ENCODE results near the gene SPNS1.
A peak's percentile ranks its signal among the peaks of the same experiment; 100 is the strongest.

Gene SPNS1

DNA sequence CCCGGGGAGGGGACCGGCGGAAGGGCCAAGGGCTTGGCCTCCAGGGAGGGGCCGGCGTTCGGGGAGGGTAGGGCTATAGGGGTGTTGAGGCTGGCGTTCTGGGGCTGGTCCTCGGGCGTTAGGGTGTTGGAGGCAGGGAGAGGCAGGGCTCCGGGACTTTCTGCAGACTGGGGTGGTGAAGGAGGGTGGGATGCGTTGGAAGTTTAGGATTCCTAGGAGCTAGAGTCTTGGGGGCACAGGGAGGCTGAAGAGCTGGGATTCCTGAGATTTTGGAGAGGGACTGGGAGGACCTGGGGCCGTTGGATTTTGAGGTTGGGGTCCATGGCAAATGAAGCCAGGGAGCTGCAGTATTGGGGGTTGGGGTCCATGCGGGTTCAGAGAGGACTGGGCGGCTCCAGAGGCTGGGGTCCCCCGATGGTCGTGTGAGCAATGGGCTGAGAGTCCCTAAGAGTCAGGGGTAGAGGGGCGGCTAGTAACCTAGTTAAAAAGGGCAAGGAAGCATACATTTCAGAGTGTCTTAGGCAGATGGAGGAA is 23.1 kb upstream of the SPNS1 start:
- DNase-seq (ENCODE audit: extremely low spot score): peak; percentile 39
- TF ChIP-seq FOXM1 (IDR thresholded peaks at IDR 0.05; ENCODE audit: borderline replicate concordance): no peak
- no peak for TF ChIP-seq SP1 (IDR thresholded peaks at IDR 0.05)
- TF ChIP-seq, protein P1, sequence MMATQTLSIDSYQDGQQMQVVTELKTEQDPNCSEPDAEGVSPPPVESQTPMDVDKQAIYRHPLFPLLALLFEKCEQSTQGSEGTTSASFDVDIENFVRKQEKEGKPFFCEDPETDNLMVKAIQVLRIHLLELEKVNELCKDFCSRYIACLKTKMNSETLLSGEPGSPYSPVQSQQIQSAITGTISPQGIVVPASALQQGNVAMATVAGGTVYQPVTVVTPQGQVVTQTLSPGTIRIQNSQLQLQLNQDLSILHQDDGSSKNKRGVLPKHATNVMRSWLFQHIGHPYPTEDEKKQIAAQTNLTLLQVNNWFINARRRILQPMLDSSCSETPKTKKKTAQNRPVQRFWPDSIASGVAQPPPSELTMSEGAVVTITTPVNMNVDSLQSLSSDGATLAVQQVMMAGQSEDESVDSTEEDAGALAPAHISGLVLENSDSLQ (IDR thresholded peaks at IDR 0.05): no peak
- no peak for TF ChIP-seq CTBP1 (IDR thresholded peaks at IDR 0.05; ENCODE audit: borderline replicate concordance)
- TF ChIP-seq NFRKB (IDR thresholded peaks at IDR 0.05): no peak
- TF ChIP-seq ARNT (IDR thresholded peaks at IDR 0.05): no peak
- TF ChIP-seq HDGF (IDR thresholded peaks at IDR 0.05; ENCODE audit: borderline replicate concordance): no peak
- no peak for TF ChIP-seq TARDBP (IDR thresholded peaks at IDR 0.05)
- no peak for TF ChIP-seq L3MBTL2 (conservative IDR thresholded peaks at IDR 0.05)
- TF ChIP-seq LEF1 (IDR thresholded peaks at IDR 0.05; ENCODE audit: borderline replicate concordance): no peak
- no peak for TF ChIP-seq FOXA1 (IDR thresholded peaks at IDR 0.05)
- no peak for TF ChIP-seq ZNF384 (IDR thresholded peaks at IDR 0.05)
- TF ChIP-seq BHLHE40 (IDR thresholded peaks at IDR 0.05; ENCODE audit: borderline replicate concordance): no peak
- no peak for TF ChIP-seq ELF4 (IDR thresholded peaks at IDR 0.05)
- TF ChIP-seq SUZ12 (IDR thresholded peaks at IDR 0.05): no peak
- no peak for TF ChIP-seq FOXK2 (IDR thresholded peaks at IDR 0.05)
- ChIA-PET POLR2A (interaction anchor here (0.8 to 2.6 kb wide), 3 partner anchors 11 to 22 kb away, joined by 3 to 19 read pairs (median 9); partner anchors contain the start of gene SPNS1), CTCF (no interaction called here)

DNA sequence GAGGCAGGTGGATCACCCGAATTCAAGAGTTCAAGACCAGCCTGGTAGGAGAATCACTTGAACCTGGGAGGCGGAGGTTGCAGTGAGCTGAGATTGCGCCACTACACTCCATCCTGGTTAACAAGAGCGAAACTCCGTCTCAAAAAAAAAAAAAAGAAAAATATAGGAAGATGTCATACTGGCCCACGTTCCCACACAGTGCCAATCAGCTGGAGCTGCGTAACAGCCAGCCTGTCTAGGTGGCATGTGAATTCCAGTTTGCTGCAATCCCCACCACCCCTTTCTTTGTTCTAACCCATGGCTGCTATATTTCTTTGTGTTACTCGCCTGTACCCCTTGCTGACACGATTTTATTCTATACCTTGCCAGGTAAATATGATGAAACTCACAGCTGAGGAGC is 16.4 kb upstream of the SPNS1 start:
- ChIA-PET CTCF (no interaction called here), POLR2A (interaction anchor here (1.2 kb wide), 1 partner anchor 16 kb away, joined by 4 read pairs; the partner anchor contains the start of gene SPNS1)
- DNase-seq (ENCODE audit: extremely low spot score): no peak
- no peak for TF ChIP-seq L3MBTL2 (conservative IDR thresholded peaks at IDR 0.05)
- TF ChIP-seq NFRKB (IDR thresholded peaks at IDR 0.05): no peak
- TF ChIP-seq CTBP1 (IDR thresholded peaks at IDR 0.05; ENCODE audit: borderline replicate concordance): no peak
- TF ChIP-seq FOXM1 (IDR thresholded peaks at IDR 0.05; ENCODE audit: borderline replicate concordance): no peak
- TF ChIP-seq ELF4 (IDR thresholded peaks at IDR 0.05): no peak
- no peak for TF ChIP-seq HDGF (IDR thresholded peaks at IDR 0.05; ENCODE audit: borderline replicate concordance)
- TF ChIP-seq FOXA1 (IDR thresholded peaks at IDR 0.05): no peak
- TF ChIP-seq, protein P1 (IDR thresholded peaks at IDR 0.05): no peak
- no peak for TF ChIP-seq TARDBP (IDR thresholded peaks at IDR 0.05)
- TF ChIP-seq SP1 (IDR thresholded peaks at IDR 0.05): no peak
- TF ChIP-seq FOXK2 (IDR thresholded peaks at IDR 0.05): no peak
- no peak for TF ChIP-seq ZNF384 (IDR thresholded peaks at IDR 0.05)
- TF ChIP-seq BHLHE40 (IDR thresholded peaks at IDR 0.05; ENCODE audit: borderline replicate concordance): no peak
- no peak for TF ChIP-seq ARNT (IDR thresholded peaks at IDR 0.05)
- TF ChIP-seq SUZ12 (IDR thresholded peaks at IDR 0.05): no peak

DNA sequence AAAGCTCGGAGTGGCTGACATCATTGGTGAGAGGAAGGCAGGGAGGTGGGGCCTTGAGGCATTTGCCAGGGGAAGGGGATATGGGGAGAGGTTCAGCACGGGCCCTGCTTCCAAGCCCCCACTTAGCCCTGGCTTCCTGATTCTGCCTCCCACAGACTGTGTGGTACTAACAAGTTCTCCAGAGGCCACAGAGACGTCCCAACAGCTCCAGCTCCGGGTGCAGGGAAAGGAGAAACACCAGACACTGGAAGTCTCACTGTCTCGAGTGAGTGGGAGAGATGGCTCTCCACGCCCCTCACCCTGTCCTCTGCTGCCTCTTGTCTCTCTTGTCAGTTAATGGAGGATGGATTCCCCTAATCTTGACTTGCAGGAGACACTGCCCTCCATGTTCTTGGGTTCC is 15.7 kb upstream of the SPNS1 start:
- no peak for DNase-seq (ENCODE audit: extremely low spot score)
- TF ChIP-seq L3MBTL2 (conservative IDR thresholded peaks at IDR 0.05) (no peak), NFRKB (IDR thresholded peaks at IDR 0.05) (no peak)
- TF ChIP-seq, protein P1 (IDR thresholded peaks at IDR 0.05): no peak
- ChIA-PET CTCF (no interaction called here), POLR2A (interaction anchor here (1.2 kb wide), 1 partner anchor 15 kb away, joined by 4 read pairs; the partner anchor contains the start of gene SPNS1)

DNA sequence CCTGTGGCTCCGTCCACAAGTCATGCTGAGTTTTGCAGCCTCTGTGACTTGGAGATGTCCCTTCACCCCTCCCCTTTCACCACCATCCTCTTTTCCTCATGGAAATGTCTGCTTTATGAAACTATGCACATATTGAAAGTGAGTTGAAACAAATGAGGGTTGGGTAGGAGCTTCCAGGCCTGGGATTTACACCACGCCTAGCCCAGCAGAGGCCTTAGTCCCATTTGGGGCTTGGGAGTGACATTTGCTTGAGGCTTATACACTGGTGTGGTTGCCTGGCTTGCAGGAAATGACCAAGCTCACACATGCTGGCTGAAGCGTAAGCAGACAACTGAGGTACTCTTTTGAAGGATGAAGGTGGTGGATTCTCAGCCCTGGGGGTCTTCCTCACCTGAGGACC is 10.5 kb upstream of the SPNS1 start:
- POLR2A ChIA-PET: interaction anchor here (0.9 to 1.5 kb wide), 2 partner anchors 10 to 13 kb away, joined by 3 read pairs; partner anchors contain the start of gene NFATC2IP
- TF ChIP-seq, protein P1 (IDR thresholded peaks at IDR 0.05): no peak
- no peak for TF ChIP-seq TARDBP (IDR thresholded peaks at IDR 0.05)
- no peak for TF ChIP-seq ELF4 (IDR thresholded peaks at IDR 0.05)
- TF ChIP-seq FOXK2 (IDR thresholded peaks at IDR 0.05): no peak
- no peak for DNase-seq (ENCODE audit: extremely low spot score)
- CTCF ChIA-PET: interaction anchor here (0.7 kb wide), 1 partner anchor 1128 kb away, joined by 3 read pairs; no protein-coding TSS in a partner anchor

DNA sequence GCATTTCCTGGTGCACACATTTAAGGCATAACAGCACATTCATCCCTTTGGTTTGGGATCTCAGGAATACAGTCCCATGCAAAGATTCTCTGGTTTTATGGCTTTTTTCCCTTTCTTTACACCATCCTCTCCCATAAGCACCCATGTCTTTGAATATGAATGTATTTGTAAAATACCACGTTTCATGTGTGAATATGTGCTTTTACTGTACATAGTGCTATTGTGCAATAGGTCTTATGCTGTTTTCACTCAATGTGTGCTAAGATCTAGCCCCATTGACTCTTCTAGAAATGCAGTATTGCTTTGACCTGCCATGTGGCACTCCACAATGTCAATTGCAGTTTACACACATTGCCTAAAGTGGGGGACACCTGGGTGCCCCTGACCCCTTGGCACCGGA is 10.1 kb upstream of the SPNS1 start:
- TF ChIP-seq L3MBTL2 (conservative IDR thresholded peaks at IDR 0.05) (no peak), SUZ12 (IDR thresholded peaks at IDR 0.05) (no peak), BHLHE40 (IDR thresholded peaks at IDR 0.05; ENCODE audit: borderline replicate concordance) (no peak), ARNT (IDR thresholded peaks at IDR 0.05) (no peak), FOXK2 (IDR thresholded peaks at IDR 0.05) (no peak), TARDBP (IDR thresholded peaks at IDR 0.05) (no peak), ZNF384 (IDR thresholded peaks at IDR 0.05) (no peak), FOXM1 (IDR thresholded peaks at IDR 0.05; ENCODE audit: borderline replicate concordance) (no peak), SP1 (IDR thresholded peaks at IDR 0.05) (no peak), CTBP1 (IDR thresholded peaks at IDR 0.05; ENCODE audit: borderline replicate concordance) (no peak), LEF1 (IDR thresholded peaks at IDR 0.05; ENCODE audit: borderline replicate concordance) (no peak), FOXA1 (IDR thresholded peaks at IDR 0.05) (no peak), HDGF (IDR thresholded peaks at IDR 0.05; ENCODE audit: borderline replicate concordance) (no peak), ELF4 (IDR thresholded peaks at IDR 0.05) (no peak)
- TF ChIP-seq, protein P1 (IDR thresholded peaks at IDR 0.05): no peak
- no peak for DNase-seq (ENCODE audit: extremely low spot score)
- CTCF ChIA-PET: interaction anchor here (0.7 kb wide), 1 partner anchor 1128 kb away, joined by 3 read pairs; no protein-coding TSS in a partner anchor
- POLR2A ChIA-PET: interaction anchor here (0.9 to 1.5 kb wide), 2 partner anchors 9 to 14 kb away, joined by 3 read pairs; partner anchors contain the start of gene NFATC2IP

All from HEK293T (cell line).